M059J (cell line): Measurements from ENCODE around the gene CARF. TPM values are rescaled to one million over a fixed set of nuclear protein-coding genes. Genes with fewer than 3 reads are reported as not detected.
"Not testable (repeated sequence)": the region's sequence is repeated elsewhere in the genome, so short reads cannot be mapped to it uniquely, and the experiment has no call there.

Experiments used
- DNase-seq: peaks from one replicate; pipeline ENCODE4 v3.0.0-alpha.2; 2012; ENCODE audit warnings: low read depth
- total RNA-seq: library from RNA; depleted of rRNA; stranded (reverse); fragments of >200 nt; shearing (Covaris generic); gene quantifications from 2 replicates; pipeline ENCODE4 v1.2.3, GENCODE V29; 2014

The CARF gene
- total RNA-seq, 1 experiment from 2014 or later = 3.0 TPM

DNA sequence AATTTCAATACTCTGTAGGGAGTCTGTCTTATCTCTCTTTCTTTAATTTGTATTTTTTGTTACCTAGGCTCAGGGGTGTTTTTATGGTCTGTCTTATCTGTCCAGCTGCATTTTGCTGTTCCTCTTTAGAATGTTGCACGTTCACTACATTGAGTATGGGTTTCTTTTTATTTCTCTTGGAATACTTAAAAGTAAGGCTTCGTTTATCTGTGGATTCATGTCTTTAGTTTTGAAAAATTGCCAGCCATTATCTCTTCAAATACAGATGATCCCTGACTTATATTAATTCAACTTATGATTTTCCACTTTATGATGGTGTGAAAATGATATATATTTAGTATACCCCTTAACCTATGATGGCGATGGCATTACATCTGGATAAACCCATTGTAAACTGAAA, 26.9 kb downstream of the CARF start:
- no peak for DNase-seq

- DNase-seq = peak; percentile 28
These were observed 29.7 kb downstream of the CARF start for GRCh38 chr2:202941771-202942170.

GRCh38 chr2:202944408-202944807, 32.3 kb downstream of the CARF start:
- peak; percentile 59 for DNase-seq

- peak; percentile 41 for DNase-seq
These were observed 32.7 kb downstream of the CARF start for GRCh38 chr2:202944816-202945215.

- DNase-seq = no peak
These were observed 33.4 kb downstream of the CARF start for GRCh38 chr2:202945497-202945896.

- not testable (repeated sequence) for DNase-seq
These were observed 37.3 kb downstream of the CARF start for GRCh38 chr2:202949333-202949732.

- no peak for DNase-seq
These were observed 38.5 kb downstream of the CARF start for GRCh38 chr2:202950592-202950991.

DNA sequence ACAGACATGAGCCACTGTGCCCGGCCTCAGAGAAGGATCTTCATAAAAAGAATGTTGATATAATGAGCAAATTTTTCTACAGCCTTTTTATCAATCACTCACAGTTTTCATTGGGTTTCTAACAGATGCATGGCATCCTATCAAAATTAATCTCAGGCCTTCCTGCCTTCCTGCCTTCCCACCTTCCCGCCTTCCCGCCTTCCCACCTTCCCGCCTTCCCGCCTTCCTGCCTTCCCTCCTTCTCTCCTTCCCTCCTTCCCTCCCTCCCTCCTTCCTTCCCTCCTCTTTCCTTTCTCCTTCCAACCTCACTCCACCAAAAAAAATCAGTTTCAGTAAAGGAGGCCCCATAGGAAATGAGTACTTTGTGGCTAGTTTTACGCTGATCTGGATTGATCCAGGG, 48.4 kb downstream of the CARF start:
- DNase-seq = no peak

DNA sequence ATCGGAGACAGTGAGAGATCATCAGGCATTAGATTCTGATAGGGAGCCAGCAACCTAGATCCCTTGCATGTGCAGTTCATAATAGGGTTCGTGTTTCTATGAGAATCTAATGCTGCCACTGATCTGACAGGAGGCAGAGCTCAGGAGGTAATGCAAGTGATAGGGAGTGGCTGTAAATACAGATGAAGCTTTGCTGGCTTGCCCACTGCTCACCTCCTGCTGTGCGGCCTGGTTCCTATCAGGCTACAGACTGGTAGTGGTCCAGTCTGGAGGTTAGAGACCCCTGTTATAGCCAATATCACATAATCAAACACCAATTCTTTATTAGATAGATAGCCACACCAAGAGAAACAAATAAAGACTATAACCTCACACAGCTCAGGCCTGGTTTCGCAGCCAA, 51.6 kb downstream of the CARF start:
- DNase-seq = no peak

GRCh38 chr2:202965810-202966460, 53.9 kb downstream of the CARF start:
- peak; percentile 26 for DNase-seq

DNA sequence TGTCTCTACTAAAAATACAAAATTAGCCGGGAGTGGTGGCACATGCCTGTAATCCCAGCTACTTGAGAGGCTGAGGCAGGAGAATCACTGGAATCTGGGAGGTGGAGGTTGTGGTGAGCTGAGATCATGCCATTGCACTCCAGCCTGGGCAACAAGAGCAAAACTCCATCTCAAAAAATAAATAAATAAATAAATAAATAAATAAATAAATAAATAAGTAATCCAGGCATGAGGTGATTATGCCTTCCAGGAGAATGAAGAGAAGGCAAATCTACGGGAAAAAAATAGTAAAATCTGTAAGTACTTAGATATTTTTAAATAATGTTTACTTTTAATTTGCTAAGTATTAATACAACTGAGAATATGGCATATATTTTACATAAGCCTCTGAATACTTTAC, 57.3 kb downstream of the CARF start:
- not testable (repeated sequence) for DNase-seq

DNA sequence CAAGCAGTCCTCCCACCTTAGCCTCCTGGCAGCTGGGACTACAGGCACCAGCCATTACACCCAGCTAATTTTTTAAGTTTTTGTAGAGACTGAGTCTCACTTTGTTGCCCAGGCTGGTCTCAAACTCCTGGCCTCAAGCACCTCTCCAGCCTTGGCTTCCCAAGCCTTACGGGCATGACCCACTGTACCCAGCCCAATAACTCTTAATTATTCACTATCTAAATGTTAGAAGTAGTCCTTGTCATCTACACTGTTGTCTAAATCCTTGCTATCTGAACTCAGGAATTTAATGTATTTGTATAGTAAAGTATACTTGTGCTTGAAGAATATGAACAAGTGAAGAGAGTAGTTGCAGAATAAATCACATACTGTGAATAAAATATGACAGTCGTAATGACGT, 64.7 kb downstream of the CARF start:
- no peak for DNase-seq

GRCh38 chr2:202982779-202983491, 70.9 kb downstream of the CARF start:
- no peak for DNase-seq

DNA sequence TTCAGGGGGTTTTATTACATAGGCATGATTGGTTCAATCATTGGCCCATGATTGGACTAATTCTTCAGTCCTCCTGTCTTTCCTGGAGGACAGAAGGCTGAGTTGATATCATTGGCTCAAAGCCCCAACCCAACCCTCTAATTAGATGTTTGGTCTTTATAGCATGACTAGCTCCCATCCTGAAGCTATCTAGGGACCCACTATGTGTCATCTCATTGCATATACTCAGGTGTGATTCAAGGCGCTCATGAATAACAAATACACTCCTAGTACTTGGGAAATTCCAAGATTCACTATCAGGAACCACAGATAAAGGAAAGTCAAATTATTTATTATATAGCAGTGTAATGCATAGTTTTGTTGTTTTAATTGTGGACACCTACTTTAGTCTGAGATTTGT, 77.7 kb downstream of the CARF start:
- no peak for DNase-seq

- DNase-seq = no peak
These were observed 78.4 kb downstream of the CARF start for GRCh38 chr2:202990501-202990900.

- not testable (repeated sequence) for DNase-seq
These were observed 85.0 kb downstream of the CARF start for GRCh38 chr2:202997113-202997512.

GRCh38 chr2:203002054-203002821, 90.2 kb downstream of the CARF start:
- DNase-seq = peak; percentile 3

GRCh38 chr2:203003716-203004115, 91.6 kb downstream of the CARF start:
- no peak for DNase-seq

GRCh38 chr2:203014456-203015199, 102.6 kb downstream of the CARF start, which contains the start of gene NBEAL1:
Gene NBEAL1, plus strand, starts transcription at chr2:203014875. Its CDS starts 1,510 bp downstream, at chr2:203016385.
- peak; percentile 96 for DNase-seq

- no peak for DNase-seq
These were observed 104.6 kb downstream of the CARF start for GRCh38 chr2:203016716-203017115.

DNA sequence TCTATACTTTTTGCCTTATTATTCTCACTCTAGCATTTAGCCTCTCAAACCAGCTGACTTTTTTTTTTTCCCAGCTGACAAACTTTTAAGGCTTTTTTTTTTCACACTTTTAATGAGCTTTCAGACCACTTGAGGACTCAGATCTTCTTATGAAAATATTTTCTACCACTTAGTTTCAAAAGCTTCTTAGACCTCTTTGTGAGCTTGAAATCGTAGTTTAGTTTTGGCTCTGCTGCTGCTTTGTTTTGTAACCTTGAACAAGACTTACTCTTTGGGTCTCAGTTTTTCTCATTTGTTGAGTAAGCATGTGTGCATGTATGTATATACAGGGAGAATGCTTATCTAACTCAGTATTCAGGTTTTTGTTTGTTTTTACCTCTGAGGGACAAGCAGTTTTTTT, 106.1 kb downstream of the CARF start:
- DNase-seq = peak; percentile 3

- no peak for DNase-seq
These were observed 107.1 kb downstream of the CARF start for GRCh38 chr2:203019142-203019541.
